Erythroblast (primary cell): ENCODE data around the gene IGFBPL1.

ENCODE experiments used
- GATA1 ChIP-seq: IDR thresholded peaks from 2 replicates; pipeline ENCODE4 v1.6.1; 2011; ENCODE audit warnings: low read depth, mild to moderate bottlenecking, control low read depth, low read length, moderate library complexity
- POLR2A ChIP-seq: IDR thresholded peaks from 2 replicates; pipeline ENCODE4 v1.6.1; 2011; ENCODE audit warnings: mild to moderate bottlenecking, low read length

DNA sequence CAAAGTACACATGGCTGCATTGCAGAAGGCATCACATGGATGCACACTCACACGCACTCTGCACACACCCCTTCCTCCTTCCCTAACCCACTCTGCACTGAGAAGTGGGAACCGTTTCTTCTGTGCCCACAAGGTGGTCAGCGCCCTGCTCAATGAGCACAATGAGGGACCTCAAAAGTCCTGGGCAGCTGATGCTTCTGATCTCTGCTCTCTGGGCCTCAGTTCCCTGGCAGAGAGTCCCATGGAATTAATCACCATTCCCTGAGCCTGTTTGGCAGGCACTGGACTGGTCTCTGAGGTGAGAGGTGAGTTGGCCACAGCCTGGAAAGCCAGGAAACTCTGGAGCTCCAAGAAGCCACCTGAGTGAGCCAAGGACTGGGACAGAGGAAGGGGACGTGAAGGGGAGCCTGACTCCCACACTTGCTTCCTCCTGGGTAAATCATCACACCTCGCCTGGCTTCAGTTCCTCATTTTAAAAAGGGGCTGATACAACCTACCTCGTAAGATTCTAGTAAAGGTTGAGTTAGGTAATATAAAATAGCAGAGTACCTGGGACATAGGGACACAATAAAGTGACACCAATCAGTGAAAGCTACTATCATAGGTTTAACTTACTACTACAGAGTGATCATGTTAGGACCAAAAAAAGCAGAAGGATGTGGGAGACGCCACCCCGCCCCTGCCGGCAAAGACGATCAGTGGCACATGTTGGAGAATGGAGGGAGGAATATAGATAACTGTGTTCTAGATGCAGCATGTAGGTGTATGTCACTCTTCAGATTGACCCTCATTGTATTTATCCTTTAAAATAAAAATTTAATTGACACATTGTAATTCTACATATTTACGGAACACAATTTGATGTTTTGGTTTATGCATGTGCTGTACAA lies 21.1 kb upstream of the IGFBPL1 start:
- no peak for TF ChIP-seq POLR2A
- TF ChIP-seq GATA1 = no peak
